Fibroblast of mammary gland (primary cell): ENCODE data around the gene GRPR.

ENCODE experiments used
- DNase-seq: peaks from one replicate; pipeline ENCODE4 v3.0.0-alpha.2; 2010; ENCODE audit warnings: low read depth
- H3K4me3 ChIP-seq: 2 replicates; pipeline ENCODE4 v1.5.1; 2011; ENCODE audit warnings: low read depth, mild to moderate bottlenecking, low read length, moderate library complexity; ENCODE audit not compliant: control insufficient read depth
- TF ChIP-seq, protein P1 (sequence below): conservative IDR thresholded peaks from 2 replicates; pipeline ENCODE4 v1.5.1; 2011; ENCODE audit warnings: low read depth, low read length, inconsistent platforms; ENCODE audit not compliant: control insufficient read depth, insufficient read depth

The GRPR gene

DNA sequence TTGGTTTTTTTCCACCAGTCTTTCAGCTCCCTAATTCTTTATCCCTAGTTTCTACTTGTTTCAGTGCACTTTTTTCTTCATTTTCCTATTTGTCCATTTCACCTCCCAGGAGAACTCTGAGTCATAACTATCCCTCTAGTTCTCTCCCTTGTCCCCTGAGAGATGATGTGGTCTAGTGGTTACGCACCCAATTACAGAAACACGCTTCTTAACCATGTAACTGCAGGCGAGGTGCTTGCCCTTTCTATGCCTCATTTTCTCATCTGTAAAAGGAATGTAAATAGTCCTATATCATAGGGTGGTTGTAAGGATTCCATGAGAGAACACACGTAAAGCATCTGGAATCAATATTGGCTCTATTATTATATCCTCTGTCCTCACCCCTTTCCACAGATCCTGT is 8.8 kb upstream of the GRPR start:
- H3K4me3 ChIP-seq = no peak overlapping the region
- peak; percentile 94 for DNase-seq
- TF ChIP-seq, protein P1, sequence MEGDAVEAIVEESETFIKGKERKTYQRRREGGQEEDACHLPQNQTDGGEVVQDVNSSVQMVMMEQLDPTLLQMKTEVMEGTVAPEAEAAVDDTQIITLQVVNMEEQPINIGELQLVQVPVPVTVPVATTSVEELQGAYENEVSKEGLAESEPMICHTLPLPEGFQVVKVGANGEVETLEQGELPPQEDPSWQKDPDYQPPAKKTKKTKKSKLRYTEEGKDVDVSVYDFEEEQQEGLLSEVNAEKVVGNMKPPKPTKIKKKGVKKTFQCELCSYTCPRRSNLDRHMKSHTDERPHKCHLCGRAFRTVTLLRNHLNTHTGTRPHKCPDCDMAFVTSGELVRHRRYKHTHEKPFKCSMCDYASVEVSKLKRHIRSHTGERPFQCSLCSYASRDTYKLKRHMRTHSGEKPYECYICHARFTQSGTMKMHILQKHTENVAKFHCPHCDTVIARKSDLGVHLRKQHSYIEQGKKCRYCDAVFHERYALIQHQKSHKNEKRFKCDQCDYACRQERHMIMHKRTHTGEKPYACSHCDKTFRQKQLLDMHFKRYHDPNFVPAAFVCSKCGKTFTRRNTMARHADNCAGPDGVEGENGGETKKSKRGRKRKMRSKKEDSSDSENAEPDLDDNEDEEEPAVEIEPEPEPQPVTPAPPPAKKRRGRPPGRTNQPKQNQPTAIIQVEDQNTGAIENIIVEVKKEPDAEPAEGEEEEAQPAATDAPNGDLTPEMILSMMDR = no peak

DNA sequence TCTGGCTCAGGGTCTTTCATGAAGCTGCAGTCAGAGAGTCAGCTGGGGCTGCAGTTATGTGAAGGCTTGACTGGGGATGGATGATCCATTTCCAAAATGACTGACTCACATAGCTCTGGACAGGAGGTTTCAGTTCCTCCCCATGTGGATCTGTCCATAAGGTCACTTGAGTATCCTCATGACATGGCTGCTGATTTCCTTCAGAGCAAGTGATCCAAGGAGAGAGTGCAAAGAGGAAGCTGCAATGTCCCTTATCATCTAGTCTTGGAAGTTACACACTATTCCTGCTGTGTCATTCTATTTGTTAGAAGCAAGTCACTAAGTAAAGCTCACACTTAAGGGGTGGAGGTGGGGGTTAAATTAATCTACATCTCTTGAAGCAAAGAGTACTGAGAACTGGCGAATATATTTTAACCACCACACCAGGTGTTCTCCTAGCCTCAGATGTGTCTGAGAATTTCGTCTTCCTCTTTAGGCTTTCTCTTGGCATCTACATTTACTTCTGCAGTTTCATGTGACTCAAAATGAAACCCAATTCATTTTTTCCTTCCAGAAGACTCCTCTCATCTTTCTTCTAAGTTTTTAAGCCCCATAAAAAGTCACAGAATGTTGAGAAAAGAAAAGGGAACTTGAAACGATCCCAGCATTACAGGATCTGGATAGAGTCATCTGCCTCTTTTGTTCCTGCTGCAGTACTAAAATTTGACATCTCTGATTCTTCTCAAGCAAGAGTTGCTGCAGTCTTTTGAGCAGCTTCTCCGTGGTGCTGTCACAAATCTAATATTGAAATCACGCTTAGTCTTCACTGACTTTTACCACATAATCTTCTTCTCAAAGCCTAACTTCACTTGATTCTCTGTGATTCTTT is 3.8 kb upstream of the GRPR start:
- TF ChIP-seq, protein P1 = no peak
- no peak overlapping the region for H3K4me3 ChIP-seq
- no peak for DNase-seq

DNA sequence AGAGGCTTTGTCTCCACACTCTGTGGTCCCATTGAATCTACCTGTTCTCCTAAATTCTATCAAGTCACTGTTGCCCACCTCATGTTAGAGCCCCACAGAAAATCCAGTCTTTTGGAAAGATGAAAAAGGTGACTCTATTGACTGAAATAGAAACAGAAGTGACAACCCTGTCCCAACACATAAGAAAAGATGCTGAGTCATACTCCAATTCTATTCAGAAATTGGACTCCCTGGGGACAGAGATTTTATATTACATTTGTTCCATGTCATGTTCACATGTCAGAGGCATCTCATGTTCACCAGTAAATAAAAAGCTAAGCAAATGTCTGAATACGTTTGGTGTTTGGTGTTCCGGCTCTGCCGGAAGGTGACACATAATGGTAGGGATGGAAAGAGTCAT is 2.9 kb upstream of the GRPR start:
- no peak for DNase-seq
- H3K4me3 ChIP-seq = no peak overlapping the region
- TF ChIP-seq, protein P1 = no peak

DNA sequence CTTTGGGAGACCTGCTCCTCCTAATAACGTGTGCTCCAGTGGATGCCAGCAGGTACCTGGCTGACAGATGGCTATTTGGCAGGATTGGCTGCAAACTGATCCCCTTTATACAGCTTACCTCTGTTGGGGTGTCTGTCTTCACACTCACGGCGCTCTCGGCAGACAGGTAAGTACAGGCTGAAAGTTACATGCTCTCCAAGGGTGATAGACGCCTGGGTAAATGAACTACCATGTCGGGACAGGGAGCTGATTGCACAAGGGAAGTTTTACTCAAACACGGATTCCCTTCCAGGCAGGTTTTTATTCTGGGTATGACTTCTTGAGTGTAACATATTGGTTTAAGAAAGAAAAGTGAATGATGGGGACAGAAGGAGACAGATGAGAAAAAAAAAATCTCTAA is 836 bp downstream of the GRPR start:
- TF ChIP-seq, protein P1 = no peak
- no peak overlapping the region for H3K4me3 ChIP-seq
- no peak for DNase-seq

DNA sequence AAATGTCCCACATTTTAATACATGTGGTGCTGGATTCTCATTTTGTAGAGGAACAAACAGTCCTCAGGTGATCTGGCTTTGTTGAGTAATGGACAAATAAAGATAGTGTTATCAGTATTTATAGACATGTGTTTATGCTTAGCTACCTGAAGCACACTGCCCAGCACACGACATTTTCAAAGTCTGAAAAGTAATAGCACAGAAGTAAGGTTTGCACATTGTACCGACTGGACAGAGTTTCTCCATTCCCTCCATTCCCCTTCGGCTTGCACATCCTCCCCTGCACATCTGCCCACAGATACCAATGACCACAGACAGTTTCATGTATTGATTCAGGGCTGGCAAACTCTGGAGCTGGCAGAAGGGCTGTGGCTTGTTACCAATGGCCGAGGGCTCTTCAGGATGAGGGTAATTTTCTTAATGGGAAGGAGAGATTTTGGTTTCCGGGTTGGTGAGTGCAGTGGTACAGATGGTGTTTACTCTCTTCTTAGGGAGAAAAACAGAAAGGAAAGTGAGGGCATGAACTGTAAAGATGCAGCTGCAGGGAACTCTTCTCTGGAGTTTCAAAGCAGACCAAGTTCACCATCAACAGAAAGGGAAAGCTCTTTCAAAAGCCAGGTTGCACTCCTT is 2.3 kb downstream of the GRPR start:
- TF ChIP-seq, protein P1 = no peak
- H3K4me3 ChIP-seq = no peak overlapping the region
- DNase-seq = no peak

DNA sequence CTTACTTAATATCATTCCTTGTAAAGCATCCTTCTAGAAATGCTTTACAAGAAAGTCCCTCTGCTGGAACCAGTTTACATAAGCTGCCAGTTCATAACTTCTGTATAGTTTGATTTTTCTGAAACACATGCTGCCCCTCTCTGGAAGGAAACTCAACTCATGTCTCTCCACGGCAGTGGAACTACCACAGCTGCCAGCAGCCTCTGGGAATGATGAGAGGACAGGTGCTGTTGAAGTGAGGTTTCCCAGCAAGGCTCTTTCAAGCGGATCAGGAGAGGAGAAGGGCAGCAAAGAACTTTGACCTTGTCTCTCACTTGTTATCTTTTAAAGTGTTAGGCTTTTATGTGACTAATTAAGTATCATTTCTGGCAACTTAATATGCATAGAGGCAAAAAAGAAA is 7.3 kb downstream of the GRPR start:
- TF ChIP-seq, protein P1 = no peak
- no peak for DNase-seq
- no peak overlapping the region for H3K4me3 ChIP-seq
